Brain microvascular endothelial cell (primary cell): ENCODE data around the gene PRAC2.

ENCODE experiments used
- DNase-seq: peaks from one replicate; pipeline ENCODE4 v3.0.0-alpha.2; 2020
- H3K27ac ChIP-seq: fragments of 250-450 bp; sonication (Bioruptor Pico); 2 replicates; pipeline ENCODE4 v1.5.1; 2020; ENCODE audit warnings: mild to moderate bottlenecking, moderate library complexity
- H3K27me3 ChIP-seq: fragments of 250-450 bp; sonication (Bioruptor Pico); replicated peaks from 2 replicates; pipeline ENCODE4 v1.5.1; 2020; ENCODE audit warnings: mild to moderate bottlenecking
- H3K36me3 ChIP-seq: fragments of 250-450 bp; sonication (Bioruptor Pico); replicated peaks from 2 replicates; pipeline ENCODE4 v1.5.1; 2020; ENCODE audit warnings: mild to moderate bottlenecking
- H3K4me3 ChIP-seq: 2 replicates; pipeline ENCODE4 v1.5.1; 2011; ENCODE audit warnings: low read depth, mild to moderate bottlenecking, control low read depth, low read length, moderate library complexity
- in situ Hi-C: cut with HindIII; loops from 2 replicates; pipeline ENCODE4 v1.10.0; 2017; ENCODE audit warnings: low sequenced_read_pairs, low pct_ligation_motif_present
- TF ChIP-seq, protein P1 (sequence below): IDR thresholded peaks from 2 replicates; pipeline ENCODE4 v1.5.1; 2011; ENCODE audit warnings: low read depth, mild to moderate bottlenecking, moderate library complexity, low read length, control low read depth, inconsistent platforms; ENCODE audit errors: missing control alignments

The PRAC2 gene

DNA sequence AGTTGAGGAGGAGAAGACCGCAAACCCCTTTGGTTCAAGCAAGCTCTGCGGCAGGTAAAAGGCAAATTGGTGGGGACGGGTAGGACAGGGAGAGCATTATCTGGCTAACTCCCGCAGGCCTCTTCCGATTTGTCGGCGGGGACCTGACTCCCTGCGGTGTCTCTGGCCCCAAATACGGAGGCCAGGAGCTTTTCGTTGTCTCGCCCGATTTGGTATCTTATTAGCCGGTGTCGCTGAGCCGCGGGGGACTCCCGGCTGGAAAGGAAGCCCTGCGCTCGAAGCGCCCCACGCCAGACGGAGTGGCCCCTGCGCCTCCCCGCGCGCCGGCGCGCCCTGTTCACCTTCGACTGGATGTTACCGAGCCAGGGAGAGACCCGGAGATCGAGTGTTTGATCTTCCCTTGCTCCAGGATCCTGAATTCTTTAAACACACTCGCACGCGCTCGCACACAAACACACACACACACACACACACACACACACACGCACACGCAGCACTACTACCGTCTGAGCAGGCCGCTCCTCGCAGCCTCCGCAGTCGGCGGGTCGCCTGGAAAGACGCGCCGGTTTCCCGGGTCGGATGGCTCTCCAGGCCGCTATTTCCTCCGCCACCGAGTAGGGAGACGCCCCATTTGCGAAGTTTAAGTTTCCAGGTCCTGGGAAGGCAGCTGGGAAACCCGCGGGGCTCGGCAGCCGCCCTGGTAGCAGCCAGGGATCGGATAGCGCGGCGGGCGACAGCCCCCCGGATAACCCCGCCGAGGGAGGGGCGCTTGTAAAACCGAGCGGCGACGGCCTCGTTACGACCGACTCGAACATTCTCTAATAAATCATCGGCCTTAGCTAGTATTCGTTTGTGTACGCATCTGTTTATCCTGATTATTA is 4.0 kb upstream of the PRAC2 start:
- DNase-seq: no peak
- no peaks in the 10 kb centered on the region for H3K36me3 ChIP-seq
- in situ Hi-C loops: no loop called here
- H3K27ac ChIP-seq: no peak overlapping the region
- H3K4me3 ChIP-seq: no peak overlapping the region
- TF ChIP-seq, protein P1, sequence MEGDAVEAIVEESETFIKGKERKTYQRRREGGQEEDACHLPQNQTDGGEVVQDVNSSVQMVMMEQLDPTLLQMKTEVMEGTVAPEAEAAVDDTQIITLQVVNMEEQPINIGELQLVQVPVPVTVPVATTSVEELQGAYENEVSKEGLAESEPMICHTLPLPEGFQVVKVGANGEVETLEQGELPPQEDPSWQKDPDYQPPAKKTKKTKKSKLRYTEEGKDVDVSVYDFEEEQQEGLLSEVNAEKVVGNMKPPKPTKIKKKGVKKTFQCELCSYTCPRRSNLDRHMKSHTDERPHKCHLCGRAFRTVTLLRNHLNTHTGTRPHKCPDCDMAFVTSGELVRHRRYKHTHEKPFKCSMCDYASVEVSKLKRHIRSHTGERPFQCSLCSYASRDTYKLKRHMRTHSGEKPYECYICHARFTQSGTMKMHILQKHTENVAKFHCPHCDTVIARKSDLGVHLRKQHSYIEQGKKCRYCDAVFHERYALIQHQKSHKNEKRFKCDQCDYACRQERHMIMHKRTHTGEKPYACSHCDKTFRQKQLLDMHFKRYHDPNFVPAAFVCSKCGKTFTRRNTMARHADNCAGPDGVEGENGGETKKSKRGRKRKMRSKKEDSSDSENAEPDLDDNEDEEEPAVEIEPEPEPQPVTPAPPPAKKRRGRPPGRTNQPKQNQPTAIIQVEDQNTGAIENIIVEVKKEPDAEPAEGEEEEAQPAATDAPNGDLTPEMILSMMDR: no peak
- H3K27me3 ChIP-seq: peaks cover 77% of the 10 kb centered on the region

DNA sequence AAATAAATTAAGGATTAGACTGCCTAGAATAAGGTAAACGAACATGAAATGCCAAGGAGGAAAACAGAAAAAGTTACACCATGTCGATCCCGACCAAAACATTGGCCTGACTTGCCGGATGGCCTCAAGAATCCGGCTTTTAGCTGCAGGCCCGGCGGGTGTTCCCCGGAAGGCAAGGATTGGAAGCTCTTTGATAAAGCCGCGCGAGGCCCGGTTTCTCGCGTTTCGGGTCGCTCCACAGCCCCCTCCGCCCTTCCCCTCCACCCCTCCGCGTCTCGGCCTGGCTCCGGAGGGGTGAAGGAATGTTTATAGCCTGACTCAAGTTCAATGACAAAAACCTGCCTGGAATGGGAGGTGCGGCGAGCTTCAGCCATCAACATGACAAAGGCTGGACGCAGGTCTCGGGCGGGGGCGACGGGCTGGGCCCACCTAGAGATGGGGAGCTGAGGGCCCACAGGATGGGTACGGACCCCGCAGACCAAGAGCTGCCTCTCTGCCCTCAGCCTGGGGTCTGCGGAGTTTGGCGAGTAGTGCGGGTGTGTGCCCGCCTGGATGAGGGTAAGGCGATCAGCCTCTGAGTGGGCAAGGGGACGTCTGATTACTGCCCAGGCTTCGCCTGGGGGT is 3.2 kb upstream of the PRAC2 start:
- Histone ChIP-seq H3K4me3 (no peak overlapping the region), H3K27me3 (peaks cover 83% of the 10 kb centered on the region), H3K27ac (no peak overlapping the region), H3K36me3 (no peaks in the 10 kb centered on the region)
- in situ Hi-C loops: no loop called here
- DNase-seq: no peak
- TF ChIP-seq, protein P1: no peak

DNA sequence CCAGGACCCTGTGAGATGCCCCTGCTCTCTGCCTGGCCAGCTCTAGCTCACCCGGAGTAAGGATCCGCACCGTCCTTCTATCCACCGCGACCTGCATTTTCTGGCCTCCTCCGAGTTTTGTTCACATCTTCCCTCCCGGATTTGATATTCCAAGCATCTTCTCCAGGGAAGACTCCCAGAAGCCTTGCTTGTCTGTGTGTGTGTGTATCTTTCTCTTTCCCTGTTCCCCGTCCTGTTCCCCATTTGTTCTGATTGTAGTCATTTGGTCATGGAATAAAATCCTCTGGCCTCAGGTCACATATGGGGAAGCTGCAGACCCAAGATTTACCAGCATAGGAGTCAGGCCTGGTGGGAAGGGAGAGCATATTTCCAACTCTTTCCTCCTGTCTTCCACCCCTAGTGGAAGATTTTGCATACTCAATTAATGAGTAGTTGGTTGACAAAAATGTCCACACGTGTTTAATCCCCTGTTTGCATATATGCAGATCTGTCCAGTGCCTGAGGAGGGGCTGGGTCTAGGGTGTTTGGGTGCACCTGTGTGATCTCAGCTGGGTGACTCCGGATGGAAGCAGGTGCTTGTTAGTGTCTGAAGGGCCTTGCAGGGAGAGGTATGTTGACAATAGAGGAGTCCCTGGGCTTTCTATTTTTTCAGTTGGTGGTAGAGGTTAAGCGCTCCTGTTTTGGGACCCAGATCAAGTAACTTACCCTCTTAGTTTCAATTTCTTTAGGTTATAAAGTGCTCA is 2.5 kb upstream of the PRAC2 start:
- no peak overlapping the region for H3K27ac ChIP-seq
- no peak overlapping the region for H3K4me3 ChIP-seq
- TF ChIP-seq, protein P1: no peak
- DNase-seq: no peak
- H3K27me3 ChIP-seq: peaks cover 85% of the 10 kb centered on the region
- no peaks in the 10 kb centered on the region for H3K36me3 ChIP-seq
- in situ Hi-C loops: no loop called here

DNA sequence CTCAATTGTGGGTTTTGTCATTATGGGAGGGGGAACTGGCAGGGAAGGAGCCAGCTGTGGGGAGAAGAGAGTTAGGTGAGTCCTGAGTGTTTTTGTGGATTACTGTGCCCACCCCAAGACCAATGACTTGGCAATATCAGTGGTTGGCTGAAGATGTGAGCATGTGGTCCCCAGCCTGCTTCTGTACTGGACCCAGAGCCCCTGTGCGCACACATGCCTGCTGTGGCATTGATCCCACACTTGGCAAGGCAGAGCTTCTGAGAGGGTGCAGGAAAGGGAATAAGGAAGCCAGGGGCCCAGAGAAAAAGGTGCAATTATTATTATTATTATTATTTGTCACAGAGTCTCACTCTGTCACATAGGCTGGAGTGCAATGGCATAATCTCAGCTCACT is 2.0 kb upstream of the PRAC2 start:
- H3K36me3 ChIP-seq: no peaks in the 10 kb centered on the region
- in situ Hi-C loops: no loop called here
- TF ChIP-seq, protein P1: no peak
- DNase-seq: no peak
- H3K4me3 ChIP-seq: no peak overlapping the region
- peaks cover 87% of the 10 kb centered on the region for H3K27me3 ChIP-seq
- H3K27ac ChIP-seq: no peak overlapping the region

DNA sequence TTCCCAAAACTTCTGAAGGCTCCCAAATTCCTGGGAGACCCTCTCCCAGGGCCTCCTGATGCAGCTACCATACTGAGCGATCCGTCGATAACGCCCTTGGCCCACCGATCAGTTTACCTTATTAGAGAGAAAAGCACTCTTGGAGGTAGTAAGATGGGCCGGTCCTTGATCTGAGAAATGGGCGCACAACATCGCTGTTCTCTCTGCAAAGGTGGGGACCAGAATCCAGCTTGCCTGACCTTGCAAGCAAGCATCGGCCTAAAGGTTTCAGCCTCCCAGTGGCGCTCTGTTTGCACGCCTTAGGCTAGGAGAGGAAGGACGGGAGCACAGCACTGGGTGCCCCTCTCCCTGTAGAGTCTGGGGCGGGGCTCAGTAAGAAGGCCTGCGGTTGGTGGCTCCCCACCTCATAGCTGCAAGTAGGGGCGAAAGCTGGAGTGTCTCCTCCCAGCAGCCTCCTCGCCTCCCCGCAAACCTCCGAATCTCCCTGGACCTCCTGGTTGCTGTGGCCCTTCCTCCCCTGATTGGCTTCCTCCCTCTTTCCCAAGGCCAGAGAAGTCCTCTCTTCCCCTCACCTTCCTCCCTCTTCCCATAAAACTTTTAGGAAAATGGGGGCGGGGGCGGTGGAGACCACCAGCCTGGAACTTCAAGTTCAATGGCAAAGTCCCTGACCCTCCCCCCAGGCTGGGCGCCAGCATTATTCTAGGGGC is 631 bp upstream of the PRAC2 start, which contains the start of gene PRAC1:
Gene PRAC1 (minus strand): TSS at position 318 of the 707 bp plus-strand sequence. CDS start 126 bp downstream, at position 192.
- H3K36me3 ChIP-seq: no peaks in the 10 kb centered on the region
- H3K27ac ChIP-seq: no peak within 1 kb of the TSS
- in situ Hi-C loops: no loop called here
- H3K27me3 ChIP-seq: peaks cover 98% of the 10 kb centered on the region
- no peak for DNase-seq
- TF ChIP-seq, protein P1: no peak
- no peak within 1 kb of the TSS for H3K4me3 ChIP-seq
